Naive B cell (primary cell): ENCODE data around the gene EXT2. TPM values are rescaled to one million over a fixed set of nuclear protein-coding genes. Genes with fewer than 3 reads are reported as not detected.

ENCODE experiments used
- ATAC-seq, 2 donors: fragments of 150-1000 bp; cut with Tn5 transposase; 2 replicates each; pipeline ENCODE4 v1.10.0; 2021; ENCODE audit warnings: low read depth in 2 of 2, mild to moderate bottlenecking in 2 of 2, moderate library complexity in 2 of 2
- DNase-seq: peaks from one replicate; pipeline ENCODE4 v3.0.0; 2022
- H3K27ac Mint-ChIP-seq, 6 donors: one replicate each; pipeline ENCODE4 v1.8.0; 2020 to 2022; ENCODE audit warnings: mild to moderate bottlenecking in 6 of 6, mixed read lengths in 6 of 6, moderate library complexity in 5 of 6, inconsistent platforms in 2 of 6
- H3K27me3 Mint-ChIP-seq, 3 donors: one replicate each; pipeline ENCODE4 v1.8.0; 2021 to 2022; ENCODE audit warnings: mixed read lengths in 3 of 3, mild to moderate bottlenecking in 1 of 3
- H3K36me3 Mint-ChIP-seq, 2 donors: one replicate each; pipeline ENCODE4 v1.8.0; 2020 to 2022; ENCODE audit warnings: mixed read lengths in 2 of 2, inconsistent platforms in 1 of 2, mild to moderate bottlenecking in 1 of 2
- H3K4me1 Mint-ChIP-seq, 3 donors: one replicate each; pipeline ENCODE4 v1.8.0; 2020 to 2022; ENCODE audit warnings: mixed read lengths in 3 of 3, inconsistent platforms in 1 of 3, mild to moderate bottlenecking in 1 of 3, moderate library complexity in 1 of 3
- H3K4me3 Mint-ChIP-seq, 8 donors: one replicate each; pipeline ENCODE4 v1.8.0; 2020 to 2022; ENCODE audit warnings: mild to moderate bottlenecking in 8 of 8, mixed read lengths in 8 of 8, moderate library complexity in 8 of 8, inconsistent platforms in 2 of 8
- H3K9me3 Mint-ChIP-seq, 7 donors: one replicate each; pipeline ENCODE4 v1.8.0; 2020 to 2022; ENCODE audit warnings: mixed read lengths in 7 of 7, mild to moderate bottlenecking in 5 of 7, inconsistent platforms in 2 of 7, moderate library complexity in 1 of 7
- polyA plus RNA-seq, 6 donors: library from polyadenylated mRNA; unstranded; fragments of 300-500 nt; fragmentation: Illumina TruSeq; gene quantifications; one replicate each; pipeline ENCODE4 v1.2.3, GENCODE V29; 2021; ENCODE audit warnings: low read depth in 6 of 6

EXT2 gene
- polyA plus RNA-seq, 6 donors from 2014 or later = 26.5 to 34.1 (median 29.7) TPM

GRCh38 chr11:44268614-44269080 is 173.2 kb downstream of the EXT2 start:
- ATAC-seq = no peak

GRCh38 chr11:44269369-44270351 is 174.2 kb downstream of the EXT2 start:
- no peaks in the 10 kb centered on the region for H3K36me3 Mint-ChIP-seq
- no peak for DNase-seq
- no peak overlapping the region for H3K27ac Mint-ChIP-seq
- ATAC-seq = no peak
- H3K4me3 Mint-ChIP-seq = peak overlapping the region in 1 of 8 donors; percentile 44
- peaks cover 0 to 5% (median 0%) of the 10 kb centered on the region in 7 donors for H3K9me3 Mint-ChIP-seq
- peaks cover 0 to 6% (median 0%) of the 10 kb centered on the region in 3 donors for H3K27me3 Mint-ChIP-seq
- H3K4me1 Mint-ChIP-seq = no peaks in the 10 kb centered on the region

More at GRCh38 chr11:44268614-44269080, 173.2 kb downstream of the EXT2 start:
- DNase-seq = no peak
- Mint-ChIP-seq H3K4me3 (no peak overlapping the region), H3K27ac (no peak overlapping the region), H3K4me1 (no peaks in the 10 kb centered on the region), H3K36me3 (no peaks in the 10 kb centered on the region), H3K27me3 (peaks cover 0 to 6% (median 0%) of the 10 kb centered on the region in 3 donors), H3K9me3 (peaks cover 0 to 5% (median 0%) of the 10 kb centered on the region in 7 donors)

GRCh38 chr11:44270403-44271273 is 175.2 kb downstream of the EXT2 start:
- peak overlapping the region in 1 of 6 donors; percentile 30 for H3K27ac Mint-ChIP-seq
- DNase-seq = no peak
- peaks cover 0 to 5% (median 0%) of the 10 kb centered on the region in 7 donors for H3K9me3 Mint-ChIP-seq
- peaks cover 0 to 6% (median 0%) of the 10 kb centered on the region in 3 donors for H3K27me3 Mint-ChIP-seq
- H3K4me3 Mint-ChIP-seq = no peak overlapping the region
- H3K36me3 Mint-ChIP-seq = no peaks in the 10 kb centered on the region
- H3K4me1 Mint-ChIP-seq = no peaks in the 10 kb centered on the region
- ATAC-seq = no peak

GRCh38 chr11:44271286-44271685 is 175.8 kb downstream of the EXT2 start:
- H3K9me3 Mint-ChIP-seq = peaks cover 0 to 5% (median 0%) of the 10 kb centered on the region in 7 donors
- H3K27me3 Mint-ChIP-seq = peaks cover 0 to 2% (median 0%) of the 10 kb centered on the region in 3 donors
- H3K4me1 Mint-ChIP-seq = no peaks in the 10 kb centered on the region
- ATAC-seq = no peak
- peak overlapping the region in 1 of 6 donors; percentile 30 for H3K27ac Mint-ChIP-seq
- DNase-seq = no peak
- no peak overlapping the region for H3K4me3 Mint-ChIP-seq
- no peaks in the 10 kb centered on the region for H3K36me3 Mint-ChIP-seq

- peaks cover 0 to 2% (median 2%) of the 10 kb centered on the region in 3 donors for H3K27me3 Mint-ChIP-seq
- ATAC-seq (no peak), DNase-seq (no peak)
- H3K36me3 Mint-ChIP-seq = no peaks in the 10 kb centered on the region
- no peaks in the 10 kb centered on the region for H3K4me1 Mint-ChIP-seq
- no peak overlapping the region for H3K27ac Mint-ChIP-seq
- H3K4me3 Mint-ChIP-seq = no peak overlapping the region
- peaks cover 0 to 5% (median 0%) of the 10 kb centered on the region in 7 donors for H3K9me3 Mint-ChIP-seq
These were observed 178.9 kb downstream of the EXT2 start for GRCh38 chr11:44274404-44274803.

- H3K4me1 Mint-ChIP-seq = no peaks in the 10 kb centered on the region
These were observed 179.8 kb downstream of the EXT2 start for GRCh38 chr11:44275241-44275640.

GRCh38 chr11:44275961-44276550 is 180.6 kb downstream of the EXT2 start:
- no peaks in the 10 kb centered on the region for H3K4me1 Mint-ChIP-seq
- H3K27me3 Mint-ChIP-seq = peaks cover 0 to 10% (median 10%) of the 10 kb centered on the region in 3 donors
- no peak overlapping the region for H3K27ac Mint-ChIP-seq
- no peak for DNase-seq
- H3K36me3 Mint-ChIP-seq = no peaks in the 10 kb centered on the region
- no peak overlapping the region for H3K4me3 Mint-ChIP-seq
- ATAC-seq = no peak
- H3K9me3 Mint-ChIP-seq = peaks cover 0 to 5% (median 0%) of the 10 kb centered on the region in 7 donors

More at GRCh38 chr11:44275241-44275640, 179.8 kb downstream of the EXT2 start:
- DNase-seq (no peak), ATAC-seq (no peak)
- Mint-ChIP-seq H3K27ac (no peak overlapping the region), H3K9me3 (peaks cover 0 to 5% (median 0%) of the 10 kb centered on the region in 7 donors), H3K36me3 (no peaks in the 10 kb centered on the region), H3K4me3 (no peak overlapping the region), H3K27me3 (peaks cover 0 to 10% (median 8%) of the 10 kb centered on the region in 3 donors)

- Mint-ChIP-seq H3K36me3 (no peaks in the 10 kb centered on the region), H3K4me3 (no peak overlapping the region), H3K4me1 (no peaks in the 10 kb centered on the region), H3K9me3 (peaks cover 0 to 5% (median 0%) of the 10 kb centered on the region in 7 donors), H3K27ac (peak overlapping the region in 1 of 6 donors; percentile 5), H3K27me3 (peaks cover under 1 to 14% (median 10%) of the 10 kb centered on the region in 3 donors)
- ATAC-seq (no peak), DNase-seq (no peak)
These were observed 182.0 kb downstream of the EXT2 start for GRCh38 chr11:44277196-44278090.

GRCh38 chr11:44279483-44279882 is 184.0 kb downstream of the EXT2 start:
- no peak for DNase-seq
- H3K4me3 Mint-ChIP-seq = no peak overlapping the region
- no peak for ATAC-seq
- no peaks in the 10 kb centered on the region for H3K4me1 Mint-ChIP-seq
- H3K27ac Mint-ChIP-seq = peak overlapping the region in 1 of 6 donors; percentile 26
- H3K36me3 Mint-ChIP-seq = no peaks in the 10 kb centered on the region
- peaks cover 3 to 14% (median 10%) of the 10 kb centered on the region in 3 donors for H3K27me3 Mint-ChIP-seq
- no peaks in the 10 kb centered on the region for H3K9me3 Mint-ChIP-seq

- Mint-ChIP-seq H3K27ac (no peak overlapping the region), H3K27me3 (peaks cover 5 to 14% (median 10%) of the 10 kb centered on the region in 3 donors), H3K4me1 (no peaks in the 10 kb centered on the region), H3K9me3 (no peaks in the 10 kb centered on the region), H3K4me3 (no peak overlapping the region), H3K36me3 (no peaks in the 10 kb centered on the region)
- DNase-seq (no peak), ATAC-seq (no peak)
These were observed 184.8 kb downstream of the EXT2 start for GRCh38 chr11:44280257-44280656.

GRCh38 chr11:44281151-44281550 is 185.7 kb downstream of the EXT2 start:
- H3K27me3 Mint-ChIP-seq = peaks cover 8 to 14% (median 12%) of the 10 kb centered on the region in 3 donors
- no peaks in the 10 kb centered on the region for H3K9me3 Mint-ChIP-seq
- peaks cover 0 to under 1% (median under 1%) of the 10 kb centered on the region in 3 donors for H3K4me1 Mint-ChIP-seq
- DNase-seq (no peak), ATAC-seq (no peak)
- H3K27ac Mint-ChIP-seq = no peak overlapping the region
- no peaks in the 10 kb centered on the region for H3K36me3 Mint-ChIP-seq
- no peak overlapping the region for H3K4me3 Mint-ChIP-seq

GRCh38 chr11:44282620-44283019 is 187.1 kb downstream of the EXT2 start:
- Mint-ChIP-seq H3K36me3 (no peaks in the 10 kb centered on the region), H3K4me3 (no peak overlapping the region), H3K4me1 (peaks cover 3 to 4% (median 4%) of the 10 kb centered on the region in 3 donors), H3K27ac (no peak overlapping the region), H3K27me3 (peaks cover 12 to 20% (median 17%) of the 10 kb centered on the region in 3 donors), H3K9me3 (no peaks in the 10 kb centered on the region)
- ATAC-seq = no peak
- no peak for DNase-seq
